HG03039 (cell line): ENCODE results near the gene SLC4A5.
"Not testable (repeated sequence)": the region's sequence is repeated elsewhere in the genome, so short reads cannot be mapped to it uniquely, and the experiment has no call there.

ENCODE experiments used
- ATAC-seq: cut with Tn5 transposase; IDR thresholded peaks from one replicate; pipeline ENCODE4 v1.9.1; 2021; ENCODE audit warnings: mild to moderate bottlenecking, moderate library complexity; ENCODE audit not compliant: unreplicated experiment

The SLC4A5 gene

DNA sequence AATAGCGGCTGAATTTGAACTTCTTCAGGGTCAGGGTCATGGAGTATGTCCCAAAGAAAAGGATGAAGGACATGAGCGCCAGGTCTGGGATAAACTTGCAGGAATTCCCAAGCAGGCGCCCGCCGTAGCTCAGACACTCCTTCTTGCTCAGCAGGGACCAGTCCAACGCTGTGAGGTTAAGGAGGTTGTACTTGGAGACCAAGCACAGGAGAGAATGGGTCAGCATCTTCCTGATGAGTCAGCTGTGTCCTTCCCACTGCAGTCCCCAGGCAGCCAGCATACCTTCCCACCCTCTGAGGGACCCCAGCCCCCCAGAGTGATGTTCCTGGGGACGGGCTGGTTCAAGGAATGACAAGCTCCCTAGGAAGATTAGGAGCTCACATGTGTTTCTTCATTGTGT is 103.9 kb downstream of the SLC4A5 start:
- ATAC-seq, result no peak

- no peak for ATAC-seq
Measured at GRCh38 chr2:74238879-74239278, 104.3 kb downstream of the SLC4A5 start.

DNA sequence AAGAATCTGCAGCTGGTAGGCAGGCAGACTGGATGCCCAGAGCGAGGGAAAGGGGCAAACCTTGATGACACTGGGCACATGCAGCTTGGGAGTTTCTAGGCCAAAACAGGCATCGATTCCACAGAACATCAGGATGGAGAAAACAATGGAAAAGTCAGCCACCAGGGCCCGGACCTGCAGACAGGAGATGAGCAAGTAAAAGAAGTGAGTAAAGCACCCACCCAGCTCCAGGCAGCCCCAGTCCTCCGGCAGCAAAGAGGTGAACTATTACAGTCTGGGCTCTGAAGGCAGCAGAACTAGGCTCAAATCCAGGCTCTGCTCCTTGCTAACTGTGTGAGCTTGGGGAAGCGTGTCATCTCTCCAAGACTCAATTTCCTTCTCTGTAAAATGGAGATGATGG is 108.2 kb downstream of the SLC4A5 start:
- ATAC-seq, result no peak

DNA sequence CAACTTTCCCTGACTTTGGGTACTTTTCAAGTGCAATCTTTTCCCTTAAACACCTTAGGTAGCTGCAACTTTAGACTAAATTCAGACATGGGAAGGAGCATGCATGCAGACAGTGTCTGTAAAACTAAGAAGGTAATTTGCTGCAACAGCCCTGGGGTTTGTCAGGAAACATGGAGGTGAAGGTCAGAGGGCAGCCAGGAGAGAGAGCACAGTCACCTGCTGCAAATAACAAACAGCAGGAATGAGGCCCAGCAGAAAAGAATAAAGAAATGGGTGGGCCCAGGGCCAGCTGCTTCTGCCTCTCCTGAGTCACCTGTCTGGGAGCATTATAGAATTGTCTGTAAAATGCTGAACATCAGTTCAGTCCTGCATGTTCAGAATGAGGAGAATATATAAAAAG is 109.6 kb downstream of the SLC4A5 start:
- no peak for ATAC-seq

DNA sequence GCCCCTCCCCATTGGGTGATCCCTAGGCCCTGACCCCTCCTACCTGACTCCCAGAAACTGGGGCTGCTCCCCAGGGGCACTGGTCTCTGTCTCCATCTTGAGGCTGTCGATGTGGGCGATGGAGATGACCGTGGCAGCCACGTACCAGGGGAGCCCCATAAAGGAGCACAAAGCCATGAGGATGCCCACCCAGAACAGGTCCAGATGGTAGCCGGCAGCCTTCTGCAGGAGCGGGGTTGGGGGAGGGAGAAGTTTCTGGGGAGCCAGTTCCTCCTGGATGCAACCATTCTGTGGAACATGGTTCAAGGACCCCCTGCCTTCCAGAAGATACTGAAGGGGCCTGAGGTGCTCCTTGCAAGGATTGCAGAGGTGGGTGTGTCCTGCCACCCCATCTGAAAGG is 110.8 kb downstream of the SLC4A5 start:
- no peak for ATAC-seq

DNA sequence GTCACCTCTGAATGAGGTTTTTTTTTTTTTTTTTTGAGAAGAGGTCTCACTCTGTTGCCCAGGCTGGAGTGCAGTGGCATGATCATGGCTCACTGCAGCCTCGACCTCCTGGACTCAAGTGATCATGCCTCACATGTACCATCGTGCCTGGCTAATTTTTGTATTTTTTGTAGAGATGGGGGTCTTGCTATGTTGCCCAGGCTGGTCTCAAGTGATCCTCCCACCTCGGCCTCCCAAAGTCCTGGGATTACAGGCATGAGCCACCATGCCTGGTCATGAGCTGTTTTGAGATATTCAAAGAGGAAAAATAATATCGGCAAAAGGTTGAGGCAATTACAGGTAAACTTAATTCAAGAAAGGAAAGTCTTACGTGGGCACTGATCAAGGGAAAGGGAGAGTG is 113.4 kb downstream of the SLC4A5 start:
- not testable (repeated sequence) for ATAC-seq

- no peak for ATAC-seq
Measured at GRCh38 chr2:74228772-74229171, 114.4 kb downstream of the SLC4A5 start.

- no peak for ATAC-seq
Measured at GRCh38 chr2:74227646-74228045, 115.6 kb downstream of the SLC4A5 start.

GRCh38 chr2:74226648-74227213 is 116.5 kb downstream of the SLC4A5 start:
- ATAC-seq, result no peak

DNA sequence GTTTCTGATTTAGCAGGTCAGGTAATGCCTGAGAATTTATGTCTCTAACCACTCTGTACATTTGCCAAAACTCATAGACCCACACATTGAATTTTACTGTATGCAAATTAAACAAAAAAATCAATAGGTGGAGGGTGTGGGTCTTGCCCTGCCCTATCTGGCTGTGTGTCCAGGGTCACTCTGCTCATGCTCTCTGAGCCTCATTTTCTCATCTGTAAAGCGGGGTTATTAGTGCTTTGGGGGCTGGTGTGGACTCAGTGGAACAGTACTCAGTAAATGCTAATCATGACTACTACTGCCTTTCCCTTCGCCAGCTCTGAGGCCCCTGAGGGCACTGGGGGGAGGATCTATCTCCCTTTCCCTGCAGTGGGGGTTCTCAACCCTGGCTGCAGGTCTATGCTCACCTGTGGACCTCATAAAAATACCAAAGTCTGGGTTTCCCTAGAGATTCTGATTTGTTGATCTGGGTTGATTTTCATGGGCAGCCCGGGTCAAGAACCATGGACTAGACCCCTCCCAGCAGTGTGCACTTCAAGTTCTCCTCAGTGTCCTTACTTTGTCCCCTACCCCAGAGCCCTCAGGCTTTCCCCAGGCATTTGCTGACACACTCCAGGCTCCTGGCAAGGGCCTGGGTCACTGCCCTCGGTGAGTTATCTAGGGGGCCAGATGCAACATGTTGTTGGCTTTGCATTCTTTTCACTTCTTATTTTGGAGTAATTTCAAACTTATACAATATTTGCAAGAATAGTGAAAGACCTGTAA is 117.3 kb downstream of the SLC4A5 start:
- no peak for ATAC-seq

GRCh38 chr2:74223941-74224770 is 119.1 kb downstream of the SLC4A5 start:
- ATAC-seq, result no peak

GRCh38 chr2:74222300-74222650 is 120.9 kb downstream of the SLC4A5 start:
- no peak for ATAC-seq

DNA sequence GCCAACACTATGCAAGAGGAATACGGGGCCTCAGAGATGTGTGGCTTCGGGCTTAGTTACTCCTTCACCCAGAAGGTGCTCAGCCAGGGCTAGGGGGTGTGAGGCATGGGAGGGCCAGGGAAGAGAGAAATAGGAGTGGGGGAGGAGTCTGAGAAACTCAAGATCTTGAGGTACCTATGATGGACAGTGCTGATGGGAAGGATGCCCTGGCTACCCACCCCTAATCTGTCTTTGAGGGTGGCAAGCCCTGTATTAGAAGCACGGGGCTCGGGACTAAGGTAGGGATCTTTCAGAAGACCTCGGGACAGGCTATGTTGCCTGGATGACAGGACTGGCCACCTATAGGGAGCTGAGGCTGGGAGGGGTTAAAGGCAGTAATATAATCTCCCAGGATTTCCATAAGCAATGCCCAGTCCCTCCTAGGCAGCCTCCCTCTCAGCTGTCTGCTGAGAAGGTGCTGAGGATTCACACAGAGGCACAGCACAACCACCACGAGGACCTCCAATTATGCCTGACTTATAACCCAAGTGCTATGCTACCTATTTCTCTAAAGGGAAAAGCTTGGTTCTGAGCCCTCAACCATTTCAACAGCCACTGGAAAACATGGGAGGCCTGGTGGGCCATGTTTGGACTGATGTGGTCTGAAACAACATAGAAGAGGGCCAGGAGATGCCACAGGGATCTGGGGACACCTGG is 121.5 kb downstream of the SLC4A5 start:
- ATAC-seq, result no peak

DNA sequence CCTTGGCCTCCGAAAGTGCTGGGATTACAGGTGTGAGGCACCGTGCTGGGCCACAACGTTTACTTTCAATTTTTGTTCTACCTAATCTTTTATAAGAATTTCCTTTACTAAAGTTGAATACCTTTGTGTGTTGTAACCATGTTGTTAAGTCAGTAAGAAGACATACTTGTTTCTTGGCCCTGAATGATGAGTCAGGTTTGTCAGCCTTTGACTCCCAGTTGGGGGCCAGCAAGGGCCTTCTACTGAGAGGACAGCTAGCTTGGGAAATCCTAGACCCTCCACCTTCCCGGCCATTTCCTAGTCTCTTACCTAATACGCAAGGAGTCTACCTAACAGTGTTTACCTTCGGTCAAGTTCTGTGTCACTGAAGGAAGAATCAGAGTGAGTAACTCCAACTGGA is 122.1 kb downstream of the SLC4A5 start:
- ATAC-seq, result no peak

- ATAC-seq, result no peak
Measured at GRCh38 chr2:74219846-74220486, 123.2 kb downstream of the SLC4A5 start.

GRCh38 chr2:74216642-74217041 is 126.6 kb downstream of the SLC4A5 start:
- ATAC-seq, result no peak

GRCh38 chr2:74215771-74216170 is 127.4 kb downstream of the SLC4A5 start:
- ATAC-seq, result not testable (repeated sequence)

DNA sequence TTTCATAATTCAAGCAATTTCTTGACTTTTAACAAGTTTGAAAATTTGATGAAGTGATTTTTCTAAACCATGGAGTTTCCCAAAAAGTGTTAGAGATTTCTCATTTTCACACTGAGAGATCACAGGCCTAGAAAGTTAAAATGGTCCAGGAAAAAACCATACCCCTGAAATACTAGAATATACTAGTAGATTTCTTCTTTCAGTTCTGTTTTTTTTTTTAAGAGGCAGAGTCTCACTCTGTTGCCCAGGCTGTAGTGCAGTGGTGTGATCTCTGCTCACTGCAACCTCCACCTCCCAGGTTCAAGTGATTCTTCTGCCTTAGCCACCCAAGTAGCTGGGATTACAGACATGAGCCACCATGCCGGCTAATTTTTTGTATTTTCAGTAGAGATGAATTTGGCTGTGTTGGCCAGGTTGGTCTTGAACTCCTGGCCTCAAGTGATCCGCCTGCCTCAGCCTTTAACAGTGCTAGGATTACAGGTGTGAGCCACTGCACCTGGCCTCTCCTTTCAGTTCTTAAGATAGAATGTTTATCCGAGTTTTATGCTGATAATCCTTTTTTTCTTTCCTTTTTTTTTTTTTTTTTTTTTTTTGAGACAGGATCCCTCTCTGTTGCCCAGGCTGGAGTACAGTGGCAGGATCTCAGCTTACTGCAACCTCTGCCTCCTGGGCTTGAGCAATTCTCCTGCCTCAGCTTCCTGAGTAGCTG is 130.4 kb downstream of the SLC4A5 start:
- no peak for ATAC-seq

DNA sequence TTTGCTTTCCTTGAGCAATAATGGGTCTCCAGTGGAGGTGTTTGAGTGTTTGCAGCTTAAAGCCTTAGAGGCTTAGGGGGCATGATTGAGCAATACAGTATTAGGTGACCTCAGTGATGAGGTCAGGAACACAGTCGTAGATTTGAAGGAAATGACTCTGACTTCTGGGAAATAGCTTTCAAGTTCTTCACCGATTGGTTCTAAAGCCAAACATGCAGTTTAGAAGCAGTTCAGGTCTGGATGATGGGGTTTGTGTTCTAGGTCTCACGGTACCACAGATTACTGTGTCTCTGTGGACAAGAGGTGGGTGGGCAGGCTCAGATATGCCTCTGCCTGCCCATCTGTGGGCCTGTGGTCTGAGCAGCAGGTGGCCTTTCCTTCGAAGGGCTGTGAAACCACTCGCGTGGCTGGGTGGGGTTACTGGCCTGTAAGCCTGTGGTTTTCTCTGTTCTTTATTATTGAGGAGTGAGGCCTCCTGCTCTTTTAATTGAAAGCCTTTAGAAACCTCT is 137.0 kb downstream of the SLC4A5 start:
- peak; percentile 61 for ATAC-seq

DNA sequence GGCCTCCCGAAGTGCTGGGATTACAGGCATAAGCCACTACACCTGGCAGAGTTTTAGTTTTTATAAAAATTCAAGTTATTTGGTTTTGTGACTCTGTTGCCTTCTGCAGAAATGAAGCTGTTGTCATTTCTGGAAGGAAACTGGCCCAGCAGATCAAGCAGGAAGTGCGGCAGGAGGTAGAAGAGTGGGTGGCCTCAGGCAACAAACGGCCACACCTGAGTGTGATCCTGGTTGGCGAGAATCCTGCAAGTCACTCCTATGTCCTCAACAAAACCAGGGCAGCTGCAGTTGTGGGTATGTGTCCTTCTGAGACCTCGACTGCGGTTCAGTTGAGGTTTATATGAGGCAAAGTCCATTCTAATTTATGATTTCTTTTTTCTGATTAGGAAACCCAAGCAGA is 137.6 kb downstream of the SLC4A5 start:
- no peak for ATAC-seq
